Nephron progenitor cell (in vitro differentiated cells): Measurements from ENCODE around the gene ELK3.
A peak's percentile ranks its signal among the peaks of the same experiment; 100 is the strongest.

Source experiments
- DNase-seq: peaks from one replicate; pipeline ENCODE4 v3.0.0; 2021
- H3K27ac Mint-ChIP-seq: 2 replicates; pipeline ENCODE4 v1.8.0; 2021; ENCODE audit warnings: mild to moderate bottlenecking, moderate library complexity, mixed read lengths
- H3K27me3 Mint-ChIP-seq: 2 replicates; pipeline ENCODE4 v1.8.0; 2021; ENCODE audit warnings: mild to moderate bottlenecking, low read depth, mixed read lengths; ENCODE audit not compliant: poor library complexity
- H3K36me3 Mint-ChIP-seq: 2 replicates; pipeline ENCODE4 v1.8.0; 2021; ENCODE audit warnings: low read depth, mixed read lengths
- H3K4me1 Mint-ChIP-seq: 2 replicates; pipeline ENCODE4 v1.8.0; 2021; ENCODE audit warnings: mixed read lengths
- H3K4me3 Mint-ChIP-seq: 2 replicates; pipeline ENCODE4 v1.8.0; 2021; ENCODE audit warnings: mild to moderate bottlenecking, moderate library complexity, mixed read lengths
- H3K9me3 Mint-ChIP-seq: 2 replicates; pipeline ENCODE4 v1.8.0; 2021; ENCODE audit warnings: mild to moderate bottlenecking, moderate library complexity, mixed read lengths
- TF ChIP-seq, protein P1 (sequence below): fragments of 200-600 bp; sonication (generic); IDR thresholded peaks from 2 replicates; pipeline ENCODE4 v1.5.0; 2021; ENCODE audit warnings: antibody characterized with exemption

ELK3 gene

DNA sequence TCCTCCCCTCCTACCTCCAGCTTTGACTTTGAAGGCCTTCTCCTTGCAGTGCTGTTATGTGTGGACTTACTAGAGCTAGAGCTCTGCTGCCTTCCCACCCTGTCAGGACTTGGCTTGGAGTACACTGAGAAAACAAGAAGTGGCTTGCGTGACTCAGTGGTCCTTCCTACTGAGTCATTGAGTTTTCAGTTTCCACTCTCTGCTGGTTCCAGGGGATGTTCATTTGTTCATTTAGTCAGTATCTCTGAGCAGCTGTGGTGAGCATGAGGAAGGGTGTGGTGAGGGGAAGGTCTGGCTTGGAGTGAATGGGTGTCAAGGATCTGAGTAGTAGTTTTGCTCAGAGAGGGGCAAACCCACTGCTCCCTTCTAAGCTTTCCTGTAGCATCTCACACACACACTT lies 17.2 kb upstream of the ELK3 start:
- Mint-ChIP-seq H3K4me1 (no peaks in the 10 kb centered on the region), H3K36me3 (peaks cover 4% of the 10 kb centered on the region), H3K27ac (peak overlapping the region; percentile 25), H3K9me3 (peaks cover 34% of the 10 kb centered on the region), H3K4me3 (no peak overlapping the region), H3K27me3 (peaks cover 11% of the 10 kb centered on the region)
- TF ChIP-seq, protein P1, sequence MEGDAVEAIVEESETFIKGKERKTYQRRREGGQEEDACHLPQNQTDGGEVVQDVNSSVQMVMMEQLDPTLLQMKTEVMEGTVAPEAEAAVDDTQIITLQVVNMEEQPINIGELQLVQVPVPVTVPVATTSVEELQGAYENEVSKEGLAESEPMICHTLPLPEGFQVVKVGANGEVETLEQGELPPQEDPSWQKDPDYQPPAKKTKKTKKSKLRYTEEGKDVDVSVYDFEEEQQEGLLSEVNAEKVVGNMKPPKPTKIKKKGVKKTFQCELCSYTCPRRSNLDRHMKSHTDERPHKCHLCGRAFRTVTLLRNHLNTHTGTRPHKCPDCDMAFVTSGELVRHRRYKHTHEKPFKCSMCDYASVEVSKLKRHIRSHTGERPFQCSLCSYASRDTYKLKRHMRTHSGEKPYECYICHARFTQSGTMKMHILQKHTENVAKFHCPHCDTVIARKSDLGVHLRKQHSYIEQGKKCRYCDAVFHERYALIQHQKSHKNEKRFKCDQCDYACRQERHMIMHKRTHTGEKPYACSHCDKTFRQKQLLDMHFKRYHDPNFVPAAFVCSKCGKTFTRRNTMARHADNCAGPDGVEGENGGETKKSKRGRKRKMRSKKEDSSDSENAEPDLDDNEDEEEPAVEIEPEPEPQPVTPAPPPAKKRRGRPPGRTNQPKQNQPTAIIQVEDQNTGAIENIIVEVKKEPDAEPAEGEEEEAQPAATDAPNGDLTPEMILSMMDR, result no peak
- DNase-seq, result no peak

DNA sequence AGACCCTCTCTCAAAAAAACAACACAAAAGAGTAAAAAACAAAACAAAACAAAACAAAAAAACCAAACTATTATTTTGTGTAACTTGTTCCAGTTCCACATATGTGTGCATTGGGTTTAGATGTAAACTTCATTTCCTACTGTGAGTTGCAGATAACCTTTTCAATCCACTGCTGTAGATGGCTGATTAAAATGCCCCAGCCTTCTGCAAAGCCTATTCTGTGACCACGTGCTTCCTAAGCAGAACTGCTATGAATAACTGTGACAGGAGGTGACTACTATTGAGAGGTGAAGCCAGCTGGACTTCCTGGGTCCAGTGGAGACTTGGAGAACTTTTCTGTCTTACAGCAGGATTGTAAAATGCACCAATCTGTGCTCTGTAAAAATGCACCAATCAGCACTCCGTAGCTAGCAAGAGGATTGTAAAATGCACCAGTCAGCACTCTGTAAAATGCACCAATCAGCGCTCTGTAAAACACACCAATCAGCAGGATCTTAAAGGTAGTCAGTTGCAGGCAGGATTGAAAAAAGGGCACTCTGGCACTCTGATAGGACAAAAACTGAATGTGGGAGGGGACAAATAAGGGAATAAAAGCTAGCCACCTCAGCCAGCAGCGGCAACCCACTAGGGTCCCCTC lies 10.3 kb upstream of the ELK3 start:
- TF ChIP-seq, protein P1, result no peak
- Mint-ChIP-seq H3K4me3 (no peak overlapping the region), H3K9me3 (peaks cover 24% of the 10 kb centered on the region), H3K4me1 (peaks cover 23% of the 10 kb centered on the region), H3K36me3 (peaks cover 4% of the 10 kb centered on the region), H3K27me3 (peaks cover 3% of the 10 kb centered on the region), H3K27ac (peak overlapping the region; percentile 29)
- no peak for DNase-seq

DNA sequence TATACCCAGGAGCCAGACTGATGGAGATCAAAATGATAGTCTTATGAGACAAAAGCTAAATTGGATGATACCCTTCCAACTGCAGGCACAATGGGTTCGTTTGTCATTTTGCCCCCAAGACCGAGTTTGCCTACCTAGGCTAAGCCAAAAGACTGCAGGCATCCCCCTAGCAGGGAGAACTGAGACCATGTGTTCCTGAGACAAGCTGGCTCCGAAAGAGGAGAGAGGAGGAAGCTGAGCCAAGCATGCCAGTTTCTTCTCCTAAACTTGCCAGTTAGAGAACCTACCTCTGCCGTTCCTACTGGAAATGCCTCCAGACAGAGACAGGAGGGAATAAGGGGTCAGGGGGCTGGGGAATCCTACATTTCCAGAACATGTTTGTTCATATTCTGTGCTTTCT lies 8.3 kb upstream of the ELK3 start:
- H3K4me1 Mint-ChIP-seq, result peaks cover 37% of the 10 kb centered on the region
- TF ChIP-seq, protein P1, result no peak
- DNase-seq, result no peak
- H3K36me3 Mint-ChIP-seq, result peaks cover 1% of the 10 kb centered on the region
- H3K9me3 Mint-ChIP-seq, result peaks cover 23% of the 10 kb centered on the region
- H3K4me3 Mint-ChIP-seq, result no peak overlapping the region
- H3K27me3 Mint-ChIP-seq, result peaks cover 7% of the 10 kb centered on the region
- H3K27ac Mint-ChIP-seq, result no peak overlapping the region

DNA sequence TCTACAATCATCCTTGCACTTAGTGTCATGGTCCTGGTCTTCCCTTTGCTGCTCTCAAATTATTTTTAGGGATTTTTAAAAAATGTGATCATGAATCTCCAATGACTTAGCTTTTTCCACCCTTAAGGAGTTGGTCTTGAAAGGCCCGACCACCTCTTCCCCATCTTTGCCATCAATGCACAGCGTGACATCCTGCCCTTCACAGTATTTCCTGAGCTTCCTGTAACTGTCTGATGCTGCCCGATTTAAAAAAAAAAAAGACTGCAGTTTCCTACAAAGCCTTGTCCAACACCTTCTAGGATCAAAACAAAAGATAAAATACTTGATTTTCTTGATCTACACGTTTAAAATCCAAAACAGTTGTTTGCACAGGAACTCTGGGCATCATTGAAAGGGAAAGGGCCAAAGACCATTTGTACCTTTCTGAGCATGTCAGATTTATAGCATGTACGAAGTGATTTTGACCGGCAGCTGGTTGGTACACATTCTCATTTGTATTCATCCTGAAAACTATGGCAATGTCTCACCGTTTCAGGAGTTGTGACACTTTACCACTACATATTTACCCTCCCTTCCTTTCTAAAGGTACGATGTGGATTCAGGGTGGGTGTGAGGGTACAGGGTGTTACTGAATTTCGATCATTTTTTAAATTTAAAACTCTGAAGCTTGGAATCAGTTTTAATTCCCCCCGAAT lies 7.4 kb upstream of the ELK3 start:
- TF ChIP-seq, protein P1, result no peak
- peaks cover 7% of the 10 kb centered on the region for H3K27me3 Mint-ChIP-seq
- H3K27ac Mint-ChIP-seq, result peak overlapping the region; percentile 62
- H3K4me3 Mint-ChIP-seq, result no peak overlapping the region
- no peak for DNase-seq
- H3K4me1 Mint-ChIP-seq, result peaks cover 37% of the 10 kb centered on the region
- H3K9me3 Mint-ChIP-seq, result peaks cover 19% of the 10 kb centered on the region
- H3K36me3 Mint-ChIP-seq, result no peaks in the 10 kb centered on the region

DNA sequence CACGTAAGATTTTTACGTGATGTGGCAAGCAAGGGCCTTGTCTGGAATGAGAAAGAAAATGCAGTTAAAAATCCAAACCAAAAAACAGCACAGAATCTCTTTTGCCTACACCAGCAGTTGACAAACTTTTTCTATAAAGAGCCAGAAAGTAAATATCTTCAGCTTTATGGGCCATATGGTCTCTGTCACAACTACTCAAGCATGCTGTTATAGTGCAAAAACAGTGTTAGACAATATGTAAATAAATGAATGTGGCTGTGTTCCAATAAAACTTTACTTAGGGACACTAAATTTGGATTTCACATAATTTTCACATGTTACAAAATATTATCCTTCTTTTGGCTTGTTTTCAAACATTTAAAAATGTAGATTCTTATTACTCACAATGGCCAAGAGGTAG lies 6.2 kb upstream of the ELK3 start:
- no peak for DNase-seq
- Mint-ChIP-seq H3K27me3 (peaks cover 7% of the 10 kb centered on the region), H3K4me3 (no peak overlapping the region), H3K9me3 (peaks cover 12% of the 10 kb centered on the region), H3K27ac (no peak overlapping the region), H3K36me3 (no peaks in the 10 kb centered on the region), H3K4me1 (peaks cover 27% of the 10 kb centered on the region)
- TF ChIP-seq, protein P1, result no peak

DNA sequence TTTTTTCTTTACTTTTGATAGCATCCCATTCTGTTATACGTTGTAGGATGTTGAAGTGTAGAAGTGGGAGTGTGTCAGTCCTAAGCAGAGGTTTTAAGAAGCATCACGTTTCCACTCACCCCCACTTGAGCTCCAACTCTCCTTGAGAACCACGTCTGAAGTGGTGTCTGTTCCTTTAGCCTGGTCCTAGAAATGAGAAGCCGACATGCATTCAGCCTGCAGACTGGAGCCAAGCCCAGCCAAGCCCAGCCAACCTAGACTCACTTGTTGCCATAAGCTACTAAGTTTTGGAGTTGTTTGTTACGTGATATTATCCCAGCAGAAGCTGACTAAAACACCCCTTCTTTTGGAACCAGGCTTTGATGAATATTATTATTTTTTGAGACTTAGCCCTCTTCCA lies 4.4 kb upstream of the ELK3 start:
- H3K27me3 Mint-ChIP-seq, result peaks cover 7% of the 10 kb centered on the region
- peaks cover 8% of the 10 kb centered on the region for H3K9me3 Mint-ChIP-seq
- TF ChIP-seq, protein P1, result no peak
- H3K4me3 Mint-ChIP-seq, result no peak overlapping the region
- H3K27ac Mint-ChIP-seq, result no peak overlapping the region
- peaks cover 27% of the 10 kb centered on the region for H3K4me1 Mint-ChIP-seq
- no peaks in the 10 kb centered on the region for H3K36me3 Mint-ChIP-seq
- DNase-seq, result no peak
